GM12801 (cell line): ENCODE measurements around the gene WNT10A.

Experiments
- CTCF ChIP-seq: IDR thresholded peaks from one replicate; pipeline ENCODE4 v1.5.1; 2011; ENCODE audit warnings: control low read depth; ENCODE audit not compliant: insufficient read length; ENCODE audit errors: extremely low read depth

The WNT10A gene

GRCh38 chr2:218865396-218865795 lies 15.3 kb upstream of the WNT10A start:
- TF ChIP-seq CTCF = no peak

GRCh38 chr2:218865999-218866398 lies 14.7 kb upstream of the WNT10A start:
- no peak for TF ChIP-seq CTCF

- TF ChIP-seq CTCF = no peak
These were observed 12.8 kb upstream of the WNT10A start for GRCh38 chr2:218867900-218868299.

- no peak for TF ChIP-seq CTCF
These were observed 11.6 kb upstream of the WNT10A start for GRCh38 chr2:218869064-218869463.

- no peak for TF ChIP-seq CTCF
These were observed 9.7 kb upstream of the WNT10A start for GRCh38 chr2:218870984-218871344.

GRCh38 chr2:218871345-218872302 lies 9.0 kb upstream of the WNT10A start:
- no peak for TF ChIP-seq CTCF

GRCh38 chr2:218872645-218873358 lies 7.8 kb upstream of the WNT10A start:
- no peak for TF ChIP-seq CTCF
